IgD-negative memory B cell (primary cell): ENCODE results near the gene DGCR6. TPM values are rescaled to one million over a fixed set of nuclear protein-coding genes. Genes with fewer than 3 reads are reported as not detected.

Experiments
- polyA plus RNA-seq: library from polyadenylated mRNA; unstranded; fragments of 300-500 nt; fragmentation: Illumina TruSeq; gene quantifications from one replicate; pipeline ENCODE4 v1.2.3, GENCODE V29; 2021

DGCR6 gene
- polyA plus RNA-seq, 1 donor from 2014 or later, result 0.25 TPM

Other genes with a start within 250 kb of the DGCR6 start
- not detected for gene PRODH, start 30.0 kb downstream of the DGCR6 start, polyA plus RNA-seq
- 29.1 TPM for gene DGCR2, start 216.1 kb downstream of the DGCR6 start, polyA plus RNA-seq
- gene TSSK2, start 225.0 kb downstream of the DGCR6 start, polyA plus RNA-seq, result not detected
- gene ESS2, start 238.3 kb downstream of the DGCR6 start, polyA plus RNA-seq, result 12.5 TPM
- not detected for gene GSC2, start 244.0 kb downstream of the DGCR6 start, polyA plus RNA-seq